SW 1271 (cell line): ENCODE data around the gene SLFN12L.
"Not testable (repeated sequence)": the region's sequence is repeated elsewhere in the genome, so short reads cannot be mapped to it uniquely, and the experiment has no call there.

Source experiments
- DNase-seq, 2 experiments: peaks; one replicate each; lab custom pipeline; 2025; lab: John Stamatoyannopoulos, UW

The SLFN12L gene

DNA sequence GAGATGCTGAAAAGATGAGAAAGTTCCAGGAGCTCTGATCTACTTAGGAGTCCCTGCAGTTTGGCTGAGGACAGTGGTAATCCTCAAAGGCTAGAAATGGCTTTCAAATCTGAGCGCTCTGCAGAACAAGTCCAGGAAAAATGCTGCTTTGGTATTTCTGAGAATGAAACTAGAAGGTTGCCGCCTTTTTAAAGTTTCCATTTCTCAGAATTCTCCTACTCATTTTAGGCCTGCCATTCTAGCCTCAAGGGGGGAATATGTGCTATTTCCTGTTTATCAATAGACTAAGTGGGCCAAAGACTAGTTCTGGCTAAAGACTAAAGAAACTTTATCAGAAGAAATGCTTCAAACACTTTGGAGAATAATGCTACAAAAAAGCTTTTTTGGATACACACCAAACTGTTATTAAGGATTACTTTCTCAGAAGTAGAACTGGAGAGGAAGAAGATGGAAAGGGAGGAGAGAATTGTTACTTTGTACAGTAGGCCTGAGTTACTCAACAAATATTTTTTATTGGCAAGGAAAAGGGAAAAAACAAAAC, at the start of gene SLFN12L:
Gene SLFN12L (minus strand): TSS at position 78 of the 541 bp plus-strand sequence. CDS start 15,314 bp downstream, outside the sequence.
- no peak for DNase-seq

- no peak for DNase-seq
Observed at GRCh38 chr17:35586569-35587073, 49.1 kb upstream of the SLFN12L start.

DNA sequence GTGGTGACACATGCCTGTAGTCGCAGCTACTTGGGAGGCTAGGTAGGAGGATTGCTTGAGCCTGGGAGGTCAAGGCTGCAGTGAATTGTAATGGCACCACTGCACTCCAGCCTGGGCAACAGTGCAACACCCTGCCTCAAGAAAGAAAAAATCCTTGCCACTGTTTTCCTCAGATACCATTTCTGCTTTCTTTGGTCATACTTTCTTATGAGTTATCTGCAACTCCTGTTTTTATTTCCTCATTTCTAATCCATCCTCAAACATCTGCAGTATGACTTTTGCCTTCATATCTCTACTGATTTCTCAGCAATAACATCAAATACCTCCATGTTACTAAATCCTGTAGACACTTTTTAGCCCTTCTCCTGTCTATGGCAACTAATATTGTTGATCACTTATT, 46.6 kb upstream of the SLFN12L start:
- no peak for DNase-seq

DNA sequence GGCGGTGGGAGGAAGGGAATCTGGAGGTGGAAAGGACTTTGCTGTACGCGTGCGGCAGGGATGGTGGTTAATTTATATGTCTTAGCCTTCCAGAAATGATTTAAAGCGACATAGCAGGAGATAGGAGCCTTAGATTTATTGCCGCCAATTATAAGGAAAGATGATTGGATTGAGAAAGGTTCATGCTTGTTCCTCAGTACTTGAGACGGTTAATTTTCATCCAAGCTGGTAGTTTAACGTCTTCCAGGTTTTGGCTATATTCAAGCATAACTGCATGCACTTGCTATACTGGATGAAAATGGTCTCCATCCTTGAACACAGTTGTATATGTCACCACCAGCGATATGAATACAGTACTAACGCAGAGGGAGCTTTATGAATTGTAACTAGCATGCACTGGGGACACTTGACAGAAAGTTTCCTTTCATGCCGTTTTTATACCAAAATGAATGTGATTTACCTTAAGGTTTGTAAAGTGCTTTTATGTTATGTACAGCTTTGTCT, 41.5 kb upstream of the SLFN12L start:
- no peak for DNase-seq

DNA sequence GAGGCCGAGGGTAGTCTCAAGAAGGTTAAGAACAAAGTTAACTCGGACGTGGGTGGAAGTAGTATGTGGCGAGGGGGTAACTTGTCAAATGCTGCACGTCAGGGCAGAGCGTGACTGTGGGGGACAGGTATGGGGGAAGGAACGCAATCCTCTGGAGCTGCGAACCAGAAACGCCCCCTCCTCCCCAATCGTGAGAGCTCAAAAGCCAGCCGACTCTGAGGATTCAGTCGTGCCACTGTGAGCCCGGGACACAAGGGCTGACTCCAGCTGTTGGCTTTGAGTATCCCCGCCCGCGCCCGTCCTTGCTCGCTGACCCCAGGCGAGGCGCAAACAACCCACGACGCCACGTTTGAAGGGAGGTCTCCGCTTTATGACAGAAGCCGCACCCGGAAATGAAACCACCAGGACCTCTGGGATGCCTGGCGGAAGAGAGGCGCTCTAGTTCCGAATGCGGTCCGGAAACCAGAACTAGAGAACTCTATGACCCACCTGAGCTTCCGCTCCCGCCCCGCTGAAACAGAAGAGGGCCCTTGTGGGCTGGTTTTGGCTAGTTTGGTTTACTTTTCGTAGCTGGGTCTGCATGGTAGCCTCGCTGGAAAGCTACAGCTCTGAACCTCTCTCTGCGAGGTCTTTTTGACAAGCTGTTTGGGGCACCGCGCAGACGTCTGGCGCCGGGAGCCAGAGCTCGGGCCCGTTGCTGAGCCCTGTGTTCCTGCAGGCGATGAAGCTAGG, 40.9 kb upstream of the SLFN12L start, which contains the start of gene PEX12:
Gene PEX12 (minus strand): TSS at position 375 of the 732 bp plus-strand sequence. CDS start 550 bp downstream, outside the sequence.
- DNase-seq: peak; percentile 82 to 91

GRCh38 chr17:35577830-35578196, 40.3 kb upstream of the SLFN12L start:
- DNase-seq: no peak

- DNase-seq: no peak
Observed at GRCh38 chr17:35575759-35576158, 38.3 kb upstream of the SLFN12L start.

- DNase-seq: no peak
Observed at GRCh38 chr17:35569405-35569804, 31.9 kb upstream of the SLFN12L start.

DNA sequence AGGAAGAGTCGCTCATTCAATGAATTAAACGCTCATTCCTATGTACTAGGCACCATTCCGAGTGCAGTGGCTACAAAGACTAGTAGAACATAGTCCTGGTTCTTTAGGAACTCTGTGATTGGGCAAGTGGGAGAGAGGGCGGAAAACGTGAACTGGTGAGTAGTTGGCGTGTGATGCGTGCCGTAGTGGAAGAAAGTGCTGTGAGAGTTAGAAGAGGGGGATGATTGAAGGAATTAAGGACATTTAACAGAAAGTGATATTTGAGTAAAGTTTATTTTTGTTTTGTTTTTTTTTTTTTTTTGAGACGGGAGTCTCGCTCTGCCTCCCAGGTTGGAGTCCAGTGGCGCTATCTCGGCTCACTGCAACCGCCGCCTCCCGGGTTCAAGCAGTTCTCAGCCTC, 31.1 kb upstream of the SLFN12L start:
- DNase-seq: peak in 1 of 2 experiments; percentile 21

DNA sequence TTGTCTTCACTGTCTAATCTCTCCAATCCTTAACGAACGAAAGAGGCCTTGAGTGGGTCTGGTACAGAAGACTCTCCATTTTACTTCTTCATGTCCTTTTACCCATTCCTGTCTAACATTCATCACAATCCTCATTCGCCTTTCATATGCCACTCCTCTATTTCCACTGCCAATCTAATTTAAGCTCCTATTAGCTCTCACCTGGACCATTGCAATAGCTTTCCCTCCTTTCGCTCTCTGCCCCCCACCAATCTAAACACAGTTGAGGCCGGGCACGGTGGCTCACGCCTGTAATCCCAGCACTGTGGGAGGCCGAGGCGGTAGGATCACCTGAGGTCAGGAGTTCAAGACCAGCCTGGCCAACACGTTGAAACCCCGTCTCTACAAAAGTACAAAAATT, 29.5 kb upstream of the SLFN12L start:
- DNase-seq: no peak

DNA sequence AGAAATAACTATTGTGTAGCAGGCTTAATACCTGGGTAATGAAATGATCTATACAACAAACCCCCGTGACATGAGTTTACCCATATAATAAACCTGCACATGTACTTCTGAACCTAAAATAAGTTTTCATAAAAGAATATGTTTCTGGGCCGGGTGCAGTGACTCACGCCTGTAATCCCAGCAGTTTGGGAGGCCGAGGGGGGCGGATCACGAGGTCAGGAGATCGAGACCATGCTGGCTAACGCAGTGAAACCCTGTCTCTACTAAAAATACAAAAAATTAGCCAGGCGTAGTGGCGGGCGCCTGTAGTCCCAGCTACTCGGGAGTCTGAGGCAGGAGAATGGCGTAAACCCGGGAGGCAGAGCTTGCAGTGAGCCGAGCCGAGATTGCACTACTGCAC, 25.7 kb upstream of the SLFN12L start:
- DNase-seq: not testable (repeated sequence)

DNA sequence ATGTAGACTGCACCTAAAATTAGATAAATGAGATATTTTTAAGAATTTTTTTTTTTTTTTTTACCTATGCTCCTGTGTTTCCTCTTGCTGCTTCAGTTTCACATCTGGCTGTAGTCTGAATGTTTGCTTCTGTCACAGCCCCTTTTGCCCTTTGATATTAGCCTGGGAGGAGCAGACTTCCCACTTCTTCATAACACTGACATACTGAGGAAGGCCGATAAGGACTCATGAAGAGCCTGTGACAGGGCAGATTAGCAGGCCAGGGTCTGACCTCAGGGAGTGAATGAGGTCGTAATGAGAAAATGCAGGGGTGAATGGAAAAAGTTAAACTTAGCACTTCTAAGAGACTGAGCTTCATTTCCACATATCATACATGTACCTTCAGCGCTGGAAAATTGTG, 23.2 kb upstream of the SLFN12L start, which contains the start of gene SLFN14:
Gene SLFN14 (minus strand): TSS at position 117 of the 400 bp plus-strand sequence. CDS start 2,757 bp downstream, outside the sequence.
- DNase-seq: no peak

- no peak for DNase-seq
Observed at GRCh38 chr17:35559495-35560210, 22.2 kb upstream of the SLFN12L start.

DNA sequence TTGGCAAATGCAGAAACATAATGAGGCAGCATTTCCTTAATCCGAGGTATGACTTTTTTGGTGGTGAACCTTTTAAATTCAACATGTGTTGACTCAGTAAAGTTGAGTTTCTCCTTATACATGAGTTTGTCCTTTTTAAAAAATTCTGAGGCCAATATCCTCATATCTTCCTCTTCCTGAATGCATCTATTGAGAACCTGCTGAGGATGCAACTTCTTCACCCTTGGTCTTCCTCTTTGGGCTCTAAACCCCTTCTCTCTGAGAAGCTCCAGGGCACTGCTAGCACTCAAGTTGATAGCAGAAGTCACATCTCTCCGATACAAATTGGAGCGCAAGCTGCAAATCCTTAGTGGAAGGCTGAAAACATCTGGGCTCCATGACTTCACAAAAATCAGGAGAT, 19.9 kb upstream of the SLFN12L start:
- no peak for DNase-seq

DNA sequence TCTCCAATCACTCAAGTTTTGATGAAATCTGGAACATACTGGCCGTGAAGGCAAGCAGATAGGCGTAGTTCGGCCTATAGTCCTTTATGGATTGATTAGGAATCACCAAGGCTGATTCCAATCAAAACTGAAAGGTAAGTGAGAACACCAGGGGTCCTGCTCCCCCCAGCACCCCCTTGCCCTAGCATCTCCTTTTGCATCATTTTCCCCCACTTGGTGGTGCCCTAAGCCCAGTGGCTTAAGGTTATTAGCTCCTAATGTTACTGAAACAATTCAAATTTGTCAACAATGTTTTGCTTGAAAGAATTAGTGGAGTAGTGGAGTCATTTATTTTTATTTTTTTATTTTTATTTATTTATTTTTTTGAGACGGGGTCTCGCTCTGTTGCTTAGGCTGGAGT, 18.2 kb upstream of the SLFN12L start:
- no peak for DNase-seq

- no peak for DNase-seq
Observed at GRCh38 chr17:35554668-35555067, 17.2 kb upstream of the SLFN12L start.

DNA sequence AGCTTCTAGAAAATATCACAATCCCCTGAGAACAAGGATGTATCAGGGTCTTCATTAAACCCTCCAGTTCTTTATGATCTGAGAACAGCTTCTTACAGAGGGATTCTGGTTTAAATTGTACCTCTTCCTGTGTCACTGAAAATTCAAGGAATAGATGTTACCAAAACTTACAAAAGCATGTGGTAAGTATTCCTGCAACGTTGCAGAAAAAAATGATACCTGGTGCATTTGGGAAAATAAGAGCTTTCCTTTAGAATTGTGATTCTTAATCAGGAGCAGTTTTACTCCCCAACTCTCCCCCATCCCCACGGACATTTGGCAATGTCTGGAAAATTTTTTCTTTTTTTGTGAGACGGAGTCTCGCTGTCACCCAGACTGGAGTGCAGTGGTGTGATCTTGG, 15.8 kb upstream of the SLFN12L start:
- DNase-seq: no peak

GRCh38 chr17:35548978-35549377, 11.5 kb upstream of the SLFN12L start:
- no peak for DNase-seq

- no peak for DNase-seq
Observed at GRCh38 chr17:35548208-35548810, 10.8 kb upstream of the SLFN12L start.

GRCh38 chr17:35546487-35546886, 9.0 kb upstream of the SLFN12L start:
- DNase-seq: no peak

DNA sequence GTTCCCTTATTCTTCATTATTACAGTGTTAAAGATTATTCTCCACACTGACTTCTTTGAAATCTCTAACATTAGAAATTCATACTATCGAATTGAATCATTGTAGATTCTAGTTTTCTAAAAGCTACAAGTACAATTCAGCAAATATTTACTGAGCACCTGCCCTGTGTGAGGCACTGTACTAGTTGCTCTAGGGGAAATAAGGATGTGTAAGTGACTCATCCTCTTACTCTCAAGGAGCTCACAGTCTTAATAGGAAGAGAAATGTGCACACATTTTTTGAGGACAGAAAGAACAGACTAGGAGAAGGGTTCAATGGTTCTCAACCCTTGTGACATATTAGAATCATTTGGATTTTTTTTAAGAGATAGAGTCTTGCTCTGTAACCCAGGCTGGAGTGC, 7.7 kb upstream of the SLFN12L start:
- no peak for DNase-seq

- no peak for DNase-seq
Observed at GRCh38 chr17:35543856-35544255, 6.4 kb upstream of the SLFN12L start.
